Measurements from ENCODE around the gene AFF3.

The AFF3 gene

DNA sequence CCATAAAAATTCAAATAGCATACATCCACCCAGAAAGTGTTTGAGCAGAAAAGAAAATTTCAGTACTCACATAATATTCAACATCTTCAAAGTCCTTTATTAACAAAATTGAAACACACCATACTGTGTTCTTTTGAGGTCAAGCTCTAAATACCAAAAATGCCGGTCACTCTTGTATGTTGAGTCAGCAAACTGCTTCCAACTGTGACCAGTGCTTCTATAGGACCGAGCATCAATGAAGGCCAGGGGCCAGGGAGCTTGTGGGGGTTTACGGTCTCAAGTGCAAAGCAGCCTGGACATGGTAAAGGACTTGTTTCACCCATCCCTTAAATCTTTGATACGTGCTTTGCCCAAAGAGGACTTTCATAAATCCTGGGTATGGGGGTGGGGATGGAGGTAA lies 539.9 kb downstream of the AFF3 start:
- H3K27ac Mint-ChIP-seq = peak overlapping the region; percentile 54
- TF ChIP-seq, protein P1, sequence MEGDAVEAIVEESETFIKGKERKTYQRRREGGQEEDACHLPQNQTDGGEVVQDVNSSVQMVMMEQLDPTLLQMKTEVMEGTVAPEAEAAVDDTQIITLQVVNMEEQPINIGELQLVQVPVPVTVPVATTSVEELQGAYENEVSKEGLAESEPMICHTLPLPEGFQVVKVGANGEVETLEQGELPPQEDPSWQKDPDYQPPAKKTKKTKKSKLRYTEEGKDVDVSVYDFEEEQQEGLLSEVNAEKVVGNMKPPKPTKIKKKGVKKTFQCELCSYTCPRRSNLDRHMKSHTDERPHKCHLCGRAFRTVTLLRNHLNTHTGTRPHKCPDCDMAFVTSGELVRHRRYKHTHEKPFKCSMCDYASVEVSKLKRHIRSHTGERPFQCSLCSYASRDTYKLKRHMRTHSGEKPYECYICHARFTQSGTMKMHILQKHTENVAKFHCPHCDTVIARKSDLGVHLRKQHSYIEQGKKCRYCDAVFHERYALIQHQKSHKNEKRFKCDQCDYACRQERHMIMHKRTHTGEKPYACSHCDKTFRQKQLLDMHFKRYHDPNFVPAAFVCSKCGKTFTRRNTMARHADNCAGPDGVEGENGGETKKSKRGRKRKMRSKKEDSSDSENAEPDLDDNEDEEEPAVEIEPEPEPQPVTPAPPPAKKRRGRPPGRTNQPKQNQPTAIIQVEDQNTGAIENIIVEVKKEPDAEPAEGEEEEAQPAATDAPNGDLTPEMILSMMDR (IDR thresholded peaks at IDR 0.05) = no peak
- peaks cover 81% of the 10 kb centered on the region for H3K4me1 Mint-ChIP-seq

DNA sequence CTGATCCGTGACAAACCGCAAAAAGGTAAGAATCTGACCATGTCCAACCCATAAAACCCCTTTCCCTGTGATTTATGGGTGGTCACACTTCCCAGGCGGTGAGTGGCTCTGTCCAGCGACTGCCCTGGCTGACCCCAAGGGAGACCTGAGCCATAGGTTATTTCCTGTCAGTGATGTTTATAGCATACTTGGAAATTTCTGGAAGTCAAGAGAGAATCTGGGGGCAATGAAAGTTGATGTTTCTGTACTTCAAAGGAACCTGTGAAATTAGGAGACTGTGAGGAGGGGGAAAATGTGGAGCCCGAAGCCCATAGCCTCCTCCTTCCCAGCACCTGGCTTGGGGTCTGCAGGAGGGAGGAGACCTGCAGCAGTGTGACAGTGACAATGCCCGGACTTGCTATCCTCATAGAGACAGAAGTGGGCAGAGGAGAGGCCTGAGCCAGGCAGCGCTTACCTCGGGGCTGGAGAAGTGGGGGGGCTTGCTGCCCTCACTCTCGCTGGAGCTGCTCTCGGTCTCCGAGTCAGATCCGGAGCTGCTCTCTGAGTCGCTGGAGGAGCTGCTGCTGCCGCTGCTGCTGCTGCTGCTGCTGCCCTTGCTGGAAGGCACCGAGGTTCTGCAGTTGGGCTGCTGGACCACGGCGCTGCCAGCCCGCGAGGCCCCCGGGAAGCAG lies 541.3 kb downstream of the AFF3 start:
- Mint-ChIP-seq H3K4me1 (peaks cover 93% of the 10 kb centered on the region), H3K27me3 (ENCODE audit: low read depth, poor library complexity) (no peaks in the 10 kb centered on the region), H3K36me3 (ENCODE audit: low read depth) (peaks cover 14% of the 10 kb centered on the region), H3K4me3 (peak overlapping the region; percentile 38), H3K9me3 (no peaks in the 10 kb centered on the region), H3K27ac (peak overlapping the region; percentile 85)
- DNase-seq = peak; percentile 73
- TF ChIP-seq, protein P1 (IDR thresholded peaks at IDR 0.05) = no peak

More for the DNA sequence above, 539.9 kb downstream of the AFF3 start:
- H3K36me3 Mint-ChIP-seq (ENCODE audit: low read depth) = peaks cover 9% of the 10 kb centered on the region
- no peaks in the 10 kb centered on the region for H3K9me3 Mint-ChIP-seq
- H3K4me3 Mint-ChIP-seq = peak overlapping the region; percentile 41
- no peak for DNase-seq
- H3K27me3 Mint-ChIP-seq (ENCODE audit: low read depth, poor library complexity) = no peaks in the 10 kb centered on the region

DNA sequence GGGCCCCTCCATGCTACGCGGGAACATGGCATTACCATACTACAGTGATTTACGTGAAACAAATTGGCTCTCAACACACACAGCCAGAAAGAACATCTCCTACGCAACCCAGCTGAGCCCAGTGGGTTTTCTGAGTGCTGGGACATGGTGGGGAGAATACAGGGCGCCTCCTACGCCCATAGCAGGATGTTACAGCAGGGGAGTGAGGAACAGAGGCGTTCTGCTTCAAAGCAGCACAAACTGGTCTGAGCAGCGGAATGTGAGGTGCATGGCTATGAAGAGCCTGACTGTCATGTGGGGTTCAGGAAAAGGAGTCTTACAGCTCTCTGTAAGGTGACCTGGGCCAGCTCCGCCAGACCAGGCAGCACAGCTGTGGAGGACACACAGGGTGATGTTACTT lies 543.9 kb downstream of the AFF3 start:
- Mint-ChIP-seq H3K36me3 (ENCODE audit: low read depth) (peaks cover 30% of the 10 kb centered on the region), H3K27ac (peak overlapping the region; percentile 80), H3K9me3 (no peaks in the 10 kb centered on the region), H3K27me3 (ENCODE audit: low read depth, poor library complexity) (no peaks in the 10 kb centered on the region), H3K4me3 (no peak overlapping the region), H3K4me1 (peaks cover 94% of the 10 kb centered on the region)
- no peak for DNase-seq
- TF ChIP-seq, protein P1 (IDR thresholded peaks at IDR 0.05) = no peak

DNA sequence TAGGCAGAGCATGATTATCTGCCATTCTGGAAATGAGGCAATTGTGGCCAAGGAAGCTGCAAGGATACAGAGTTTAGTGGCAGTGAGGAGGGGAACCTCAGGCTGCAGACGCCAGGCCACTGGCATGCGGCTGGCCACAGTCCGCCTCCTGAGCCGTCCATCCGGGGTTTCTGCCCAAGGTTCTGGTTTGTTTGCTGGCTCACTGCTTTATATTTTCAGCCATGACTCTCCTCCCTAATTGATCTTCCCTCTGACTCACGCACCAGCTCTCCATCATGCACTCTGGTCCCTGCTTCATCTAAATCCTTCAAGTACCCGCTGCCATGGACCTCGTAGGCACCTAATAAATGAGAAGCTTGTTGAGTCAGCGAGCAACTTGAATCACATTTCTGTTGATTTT lies 544.8 kb downstream of the AFF3 start:
- no peak for DNase-seq
- Mint-ChIP-seq H3K27ac (peak overlapping the region; percentile 80), H3K36me3 (ENCODE audit: low read depth) (peaks cover 38% of the 10 kb centered on the region), H3K27me3 (ENCODE audit: low read depth, poor library complexity) (no peaks in the 10 kb centered on the region), H3K4me1 (peaks cover 86% of the 10 kb centered on the region), H3K4me3 (peak overlapping the region; percentile 13), H3K9me3 (no peaks in the 10 kb centered on the region)
- TF ChIP-seq, protein P1 (IDR thresholded peaks at IDR 0.05) = no peak

DNA sequence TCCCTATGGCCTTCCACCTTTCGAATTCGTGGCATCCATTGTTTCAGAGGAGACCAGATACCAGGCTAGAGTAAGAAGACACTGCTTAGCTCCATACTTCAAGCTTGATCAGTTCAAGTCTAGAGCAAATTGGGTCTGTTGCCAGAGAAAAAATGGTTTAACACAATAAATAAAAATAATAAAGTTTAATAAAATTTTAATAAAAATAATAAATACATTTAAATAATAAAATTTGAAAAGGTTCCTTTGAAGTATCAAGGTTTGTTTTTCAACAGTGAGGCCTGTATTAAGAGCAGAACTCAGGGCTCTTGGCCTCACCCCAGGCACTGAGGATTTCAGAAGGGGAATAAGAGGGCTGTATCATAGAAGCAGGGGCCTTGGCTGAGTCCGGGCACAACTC lies 547.0 kb downstream of the AFF3 start:
- DNase-seq = no peak
- TF ChIP-seq, protein P1 (IDR thresholded peaks at IDR 0.05) = no peak
- H3K27me3 Mint-ChIP-seq (ENCODE audit: low read depth, poor library complexity) = no peaks in the 10 kb centered on the region
- H3K4me3 Mint-ChIP-seq = no peak overlapping the region
- no peaks in the 10 kb centered on the region for H3K9me3 Mint-ChIP-seq
- peaks cover 52% of the 10 kb centered on the region for H3K36me3 Mint-ChIP-seq (ENCODE audit: low read depth)
- peaks cover 63% of the 10 kb centered on the region for H3K4me1 Mint-ChIP-seq
- H3K27ac Mint-ChIP-seq = peak overlapping the region; percentile 66
